Caco-2 (cell line): ENCODE measurements around the gene LEMD3. TPM values are rescaled to one million over a fixed set of nuclear protein-coding genes. Genes with fewer than 3 reads are reported as not detected.

ENCODE experiments used
- BruUV-seq: library from RNA; stranded (reverse); fragments of 400-500 nt; replicated peaks from 2 replicates; lab custom pipeline; 2021; lab: Mats Ljungman, UMichigan
- CTCF ChIA-PET: fragments of 300-600 bp; sonication (Branson Sonifier 250); formaldehyde crosslinking; loops from one replicate; lab custom pipeline; 2022; ENCODE audit warnings: antibody characterized with exemption; lab: Charles Lee
- POLR2A ChIA-PET: fragments of 300-600 bp; sonication (Branson Sonifier 250); formaldehyde crosslinking; loops from one replicate; lab custom pipeline; 2022; ENCODE audit warnings: antibody characterized with exemption; lab: Charles Lee
- DNase-seq, 2 experiments: peaks; one replicate each; pipeline versions ENCODE4 v3.0.0 to v3.0.0-alpha.2; 2020 to 2022
- H3K27me3 ChIP-seq: replicated peaks from 2 replicates; pipeline ENCODE4 v1.6.0; 2011; ENCODE audit warnings: low read length; ENCODE audit not compliant: control insufficient read depth, insufficient read depth
- H3K36me3 ChIP-seq: 2 replicates; pipeline ENCODE4 v1.5.1; 2011; ENCODE audit warnings: low read length; ENCODE audit not compliant: control insufficient read depth, insufficient read depth
- H3K4me1 ChIP-seq: fragments of 250-450 bp; sonication (Bioruptor Pico); 2 replicates; pipeline ENCODE4 v1.5.1; 2020; ENCODE audit warnings: mild to moderate bottlenecking
- H3K4me3 ChIP-seq: 2 replicates; pipeline ENCODE4 v1.5.1; 2011; ENCODE audit warnings: low read depth, mild to moderate bottlenecking, control low read depth, low read length
- H3K9me3 ChIP-seq: fragments of 250-450 bp; sonication (Bioruptor Pico); 2 replicates; pipeline ENCODE4 v1.5.1; 2020; ENCODE audit warnings: mild to moderate bottlenecking, moderate library complexity
- H3K27ac Mint-ChIP-seq: one replicate; pipeline ENCODE4 v1.8.0; 2022; ENCODE audit warnings: mixed read lengths; ENCODE audit not compliant: unreplicated experiment
- H3K27me3 Mint-ChIP-seq: one replicate; pipeline ENCODE4 v1.8.0; 2022; ENCODE audit warnings: mixed read lengths; ENCODE audit not compliant: insufficient read depth, unreplicated experiment
- H3K36me3 Mint-ChIP-seq: one replicate; pipeline ENCODE4 v1.8.0; 2022; ENCODE audit warnings: mild to moderate bottlenecking, mixed read lengths; ENCODE audit not compliant: insufficient read depth, unreplicated experiment
- H3K4me1 Mint-ChIP-seq: one replicate; pipeline ENCODE4 v1.8.0; 2022; ENCODE audit warnings: low read depth, mixed read lengths; ENCODE audit not compliant: unreplicated experiment
- H3K4me3 Mint-ChIP-seq: one replicate; pipeline ENCODE4 v1.8.0; 2022; ENCODE audit warnings: mild to moderate bottlenecking, moderate library complexity, mixed read lengths; ENCODE audit not compliant: unreplicated experiment
- H3K9me3 Mint-ChIP-seq: one replicate; pipeline ENCODE4 v1.8.0; 2022; ENCODE audit warnings: mixed read lengths; ENCODE audit not compliant: unreplicated experiment
- CTCF ChIP-seq, 2 experiments: fragments of 200-600 bp in 1 of 2; IDR thresholded peaks; 1 replicate in 1 of 2; 2 replicates in 1 of 2; pipeline versions ENCODE4 v1.5.1 to v1.8.0; 2011 to 2022; ENCODE audit warnings: antibody characterized with exemption in 1 of 2, control low read depth in 1 of 2, inconsistent platforms in 1 of 2, low read depth in 1 of 2, low read length in 1 of 2, mild to moderate bottlenecking in 1 of 2, moderate library complexity in 1 of 2; ENCODE audit not compliant: insufficient read depth in 1 of 2, severe bottlenecking in 1 of 2, unreplicated experiment in 1 of 2
- intact Hi-C: fragments of 100-400 bp; cut with micrococcal nuclease; formaldehyde crosslinking; loops from one replicate; pipeline ENCODE4 v1.10.0; 2022; ENCODE audit not compliant: unreplicated experiment
- total RNA-seq: library from RNA; stranded (reverse); gene quantifications from 2 replicates; pipeline ENCODE4 v1.2.3, GENCODE V29; 2022

The LEMD3 gene
- total RNA-seq, 1 experiment from 2014 or later, result 35.8 TPM

DNA sequence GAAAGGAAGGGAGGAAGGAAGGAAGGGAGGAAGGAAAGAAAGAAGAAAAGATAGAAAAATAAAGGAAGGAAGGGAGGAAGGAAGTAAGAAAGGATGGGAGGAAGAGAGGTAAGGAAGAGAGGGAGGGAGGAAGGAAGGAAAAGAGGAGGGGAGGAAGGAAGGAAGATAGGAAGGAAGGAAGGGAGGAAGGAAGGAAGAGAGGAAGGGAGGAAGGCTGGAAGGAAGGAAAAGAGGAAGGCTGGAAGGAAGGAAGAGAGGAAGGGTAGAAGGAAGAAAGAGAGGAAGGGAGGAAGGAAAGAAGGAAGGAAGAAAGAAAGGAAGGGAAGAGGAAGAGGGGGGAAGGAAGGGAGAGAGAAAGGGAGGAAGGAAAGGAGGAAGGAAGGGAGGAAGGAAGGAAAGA, 35.5 kb upstream of the LEMD3 start:
- Mint-ChIP-seq H3K27me3 (peaks cover 13% of the 10 kb centered on the region), H3K4me1 (no peaks in the 10 kb centered on the region), H3K27ac (no peak overlapping the region), H3K9me3 (peaks cover 10% of the 10 kb centered on the region), H3K36me3 (peaks cover 5% of the 10 kb centered on the region), H3K4me3 (no peak overlapping the region)
- Histone ChIP-seq H3K36me3 (no peaks in the 10 kb centered on the region), H3K4me3 (no peak overlapping the region), H3K27me3 (no peaks in the 10 kb centered on the region), H3K4me1 (no peaks in the 10 kb centered on the region), H3K9me3 (peaks cover 6% of the 10 kb centered on the region; the same call in 1 of the 2 replicates)
- CTCF ChIA-PET, result no interaction called here
- POLR2A ChIA-PET, result no interaction called here
- TF ChIP-seq CTCF (IDR thresholded peaks at IDR 0.05; ENCODE audit: insufficient read depth in 1 of 2, low read depth in 1 of 2, low read length in 1 of 2, severe bottlenecking in 1 of 2, unreplicated experiment in 1 of 2), result no peak
- BruUV-seq, result no TSS peak
- DNase-seq, result no peak
- intact Hi-C loops, result no loop called here

GRCh38 chr12:65139389-65139788, 30.0 kb upstream of the LEMD3 start:
- peaks cover 5% of the 10 kb centered on the region for H3K36me3 Mint-ChIP-seq
- ChIA-PET CTCF (no interaction called here), POLR2A (no interaction called here)
- no peaks in the 10 kb centered on the region for H3K27me3 ChIP-seq
- no peaks in the 10 kb centered on the region for H3K4me1 Mint-ChIP-seq
- H3K4me1 ChIP-seq, result no peaks in the 10 kb centered on the region
- no peaks in the 10 kb centered on the region for H3K36me3 ChIP-seq
- H3K9me3 ChIP-seq, result peaks cover 6% of the 10 kb centered on the region; the same call in 1 of the 2 replicates
- BruUV-seq, result no TSS peak
- intact Hi-C loops, result no loop called here
- no peak overlapping the region for H3K27ac Mint-ChIP-seq
- no peak overlapping the region for H3K4me3 Mint-ChIP-seq
- no peak for DNase-seq
- no peak for TF ChIP-seq CTCF (IDR thresholded peaks at IDR 0.05; ENCODE audit: insufficient read depth in 1 of 2, low read depth in 1 of 2, low read length in 1 of 2, severe bottlenecking in 1 of 2, unreplicated experiment in 1 of 2)
- peaks cover 10% of the 10 kb centered on the region for H3K9me3 Mint-ChIP-seq
- peaks cover 20% of the 10 kb centered on the region for H3K27me3 Mint-ChIP-seq
- H3K4me3 ChIP-seq, result no peak overlapping the region

DNA sequence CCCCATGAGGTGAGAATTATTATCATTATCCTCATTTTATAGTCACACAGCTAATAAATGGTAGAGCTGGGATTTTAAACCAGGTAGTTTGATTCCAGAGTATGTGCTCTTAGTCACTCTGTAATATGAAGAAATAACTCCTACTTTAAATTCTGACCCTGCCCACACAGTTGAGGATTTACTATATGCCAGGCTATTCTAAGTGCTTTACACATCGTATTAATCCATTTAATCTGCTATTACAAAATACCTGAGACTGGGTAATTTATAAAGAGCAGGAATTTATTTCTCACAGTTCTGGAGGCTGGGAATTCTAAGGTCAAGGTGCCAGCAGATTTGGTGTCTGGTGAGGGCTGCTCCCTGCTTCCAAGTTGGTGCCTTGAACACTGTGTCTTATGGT, 28.6 kb upstream of the LEMD3 start:
- no peak overlapping the region for H3K27ac Mint-ChIP-seq
- CTCF ChIA-PET, result no interaction called here
- no TSS peak for BruUV-seq
- no peak for TF ChIP-seq CTCF (IDR thresholded peaks at IDR 0.05; ENCODE audit: insufficient read depth in 1 of 2, low read depth in 1 of 2, low read length in 1 of 2, severe bottlenecking in 1 of 2, unreplicated experiment in 1 of 2)
- H3K4me3 ChIP-seq, result no peak overlapping the region
- H3K4me1 ChIP-seq, result no peaks in the 10 kb centered on the region
- peaks cover 5% of the 10 kb centered on the region for H3K36me3 Mint-ChIP-seq
- H3K4me3 Mint-ChIP-seq, result no peak overlapping the region
- H3K9me3 ChIP-seq, result peaks cover 6% of the 10 kb centered on the region; the same call in 1 of the 2 replicates
- no peaks in the 10 kb centered on the region for H3K4me1 Mint-ChIP-seq
- peaks cover 25% of the 10 kb centered on the region for H3K27me3 Mint-ChIP-seq
- H3K27me3 ChIP-seq, result no peaks in the 10 kb centered on the region
- no peak for DNase-seq
- intact Hi-C loops, result no loop called here
- H3K9me3 Mint-ChIP-seq, result peaks cover 9% of the 10 kb centered on the region
- no peaks in the 10 kb centered on the region for H3K36me3 ChIP-seq
- POLR2A ChIA-PET, result no interaction called here
